ENCODE measurements around the gene KAT6B.
"Not testable (repeated sequence)": the region's sequence is repeated elsewhere in the genome, so short reads cannot be mapped to it uniquely, and the experiment has no call there.

- not testable (repeated sequence) for TF ChIP-seq CTCF, POLR2A (IDR thresholded peaks at IDR 0.05)
These were observed 229.6 kb downstream of the KAT6B start for GRCh38 chr10:75055896-75056406.
